ENCODE results near the gene MSH3. TPM values are rescaled to one million over a fixed set of nuclear protein-coding genes. Genes with fewer than 3 reads are reported as not detected.
A peak's percentile ranks its signal among the peaks of the same experiment; 100 is the strongest.

MSH3 gene
- total RNA-seq, 1 donor from 2014 or later, result 15.4 TPM

GRCh38 chr5:80625230-80625629, 29.2 kb upstream of the MSH3 start:
- Mint-ChIP-seq H3K27me3 (ENCODE audit: low read depth, unreplicated experiment) (no peaks in the 10 kb centered on the region), H3K36me3 (ENCODE audit: low read depth, unreplicated experiment) (peaks cover 2% of the 10 kb centered on the region), H3K4me3 (ENCODE audit: unreplicated experiment) (no peak overlapping the region), H3K4me1 (ENCODE audit: low read depth, unreplicated experiment) (peaks cover 7% of the 10 kb centered on the region), H3K9me3 (ENCODE audit: unreplicated experiment) (no peaks in the 10 kb centered on the region), H3K27ac (ENCODE audit: unreplicated experiment) (no peak overlapping the region)
- TF ChIP-seq CTCF (IDR thresholded peaks at IDR 0.05; ENCODE audit: insufficient read depth, low read depth, low read length) (no peak), EZH2 (IDR thresholded peaks at IDR 0.05; ENCODE audit: insufficient read depth, low read length) (no peak)
- Histone ChIP-seq H3K27ac (ENCODE audit: low read depth, low read length) (no peak overlapping the region), H4K20me1 (ENCODE audit: insufficient read depth, low read length) (no peaks in the 10 kb centered on the region), H3K79me2 (ENCODE audit: insufficient read depth, low read length) (no peaks in the 10 kb centered on the region), H3K27me3 (ENCODE audit: insufficient read depth, low read length) (no peaks in the 10 kb centered on the region), H3K4me3 (ENCODE audit: insufficient read depth, low read depth, low read length) (no peak overlapping the region), H2AFZ (ENCODE audit: low read depth, low read length) (no peak overlapping the region), H3K9ac (ENCODE audit: low read length) (no peak overlapping the region), H3K4me2 (ENCODE audit: low read length) (no peak overlapping the region), H3K36me3 (ENCODE audit: insufficient read depth, low read length) (no peaks in the 10 kb centered on the region), H3K9me3 (ENCODE audit: insufficient read depth, low read depth, low read length) (no peaks in the 10 kb centered on the region), H3K4me1 (ENCODE audit: insufficient read depth, low read length) (peaks cover 4% of the 10 kb centered on the region)
- FAIRE-seq (no peak), DNase-seq (ENCODE audit: low read depth) (no peak)

- no peak for TF ChIP-seq EZH2 (IDR thresholded peaks at IDR 0.05; ENCODE audit: insufficient read depth, low read length)
These were observed 25.2 kb upstream of the MSH3 start for GRCh38 chr5:80629281-80629680.

DNA sequence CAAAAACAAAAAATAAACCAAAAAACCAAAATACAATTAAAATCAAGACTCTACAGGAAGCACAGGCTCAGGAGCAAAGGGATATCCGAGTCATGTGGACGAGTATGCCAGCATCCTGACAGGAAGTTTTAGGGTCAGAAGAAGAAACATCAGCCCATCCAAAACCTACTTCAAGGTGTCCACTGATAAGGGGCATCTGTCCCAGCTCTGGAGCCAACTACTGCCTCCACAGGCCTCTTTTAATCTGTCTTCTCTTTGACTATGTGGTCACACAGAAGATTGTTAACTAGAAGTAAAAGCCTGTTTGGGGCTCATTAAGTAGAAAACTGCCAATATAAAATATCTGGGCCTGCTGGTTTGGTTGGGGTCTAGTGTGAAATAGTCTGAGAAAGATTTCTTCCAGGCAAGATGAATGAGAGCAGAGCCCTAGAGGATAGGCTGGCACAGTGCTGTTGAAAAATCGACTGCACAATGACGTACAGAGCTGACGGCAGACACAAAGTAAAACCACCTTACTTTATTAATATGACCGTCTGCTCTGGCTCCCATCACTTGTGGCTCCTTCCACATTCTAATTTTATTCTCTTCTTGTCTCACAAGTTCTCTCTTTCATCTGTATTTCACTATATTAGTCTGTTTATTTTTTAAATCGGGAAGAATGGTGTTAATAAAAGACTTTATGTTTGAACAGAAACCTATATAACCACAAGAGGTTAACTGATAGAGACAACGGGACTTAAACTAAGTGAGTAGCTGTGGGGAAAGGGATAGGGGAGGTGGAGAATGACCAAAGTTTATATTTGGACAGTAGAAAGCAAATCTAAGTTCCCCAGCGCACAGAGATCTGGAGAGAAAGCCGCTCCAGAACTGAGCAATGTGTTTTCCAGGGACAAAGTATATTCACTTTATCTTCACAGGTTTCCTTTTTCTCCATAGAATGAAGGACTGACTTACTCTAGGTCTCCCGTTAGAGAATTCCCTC, 22.9 kb upstream of the MSH3 start:
- no peaks in the 10 kb centered on the region for H3K9me3 Mint-ChIP-seq (ENCODE audit: unreplicated experiment)
- no peak overlapping the region for H3K4me2 ChIP-seq (ENCODE audit: low read length)
- no peaks in the 10 kb centered on the region for H3K4me1 ChIP-seq (ENCODE audit: insufficient read depth, low read length)
- no peaks in the 10 kb centered on the region for H3K9me3 ChIP-seq (ENCODE audit: insufficient read depth, low read depth, low read length)
- H3K27me3 Mint-ChIP-seq (ENCODE audit: low read depth, unreplicated experiment), result no peaks in the 10 kb centered on the region
- no peak overlapping the region for H3K27ac ChIP-seq (ENCODE audit: low read depth, low read length)
- TF ChIP-seq EZH2 (IDR thresholded peaks at IDR 0.05; ENCODE audit: insufficient read depth, low read length) (no peak), CTCF (IDR thresholded peaks at IDR 0.05; ENCODE audit: insufficient read depth, low read depth, low read length) (no peak)
- no peak overlapping the region for H3K4me3 ChIP-seq (ENCODE audit: insufficient read depth, low read depth, low read length)
- no peaks in the 10 kb centered on the region for H4K20me1 ChIP-seq (ENCODE audit: insufficient read depth, low read length)
- no peak overlapping the region for H2AFZ ChIP-seq (ENCODE audit: low read depth, low read length)
- no peaks in the 10 kb centered on the region for H3K79me2 ChIP-seq (ENCODE audit: insufficient read depth, low read length)
- H3K36me3 ChIP-seq (ENCODE audit: insufficient read depth, low read length), result no peaks in the 10 kb centered on the region
- H3K27ac Mint-ChIP-seq (ENCODE audit: unreplicated experiment), result peak overlapping the region; percentile 5
- no peaks in the 10 kb centered on the region for H3K27me3 ChIP-seq (ENCODE audit: insufficient read depth, low read length)
- FAIRE-seq (no peak), DNase-seq (ENCODE audit: low read depth) (no peak)
- no peak overlapping the region for H3K9ac ChIP-seq (ENCODE audit: low read length)
- H3K4me1 Mint-ChIP-seq (ENCODE audit: low read depth, unreplicated experiment), result no peaks in the 10 kb centered on the region
- no peak overlapping the region for H3K4me3 Mint-ChIP-seq (ENCODE audit: unreplicated experiment)
- H3K36me3 Mint-ChIP-seq (ENCODE audit: low read depth, unreplicated experiment), result no peaks in the 10 kb centered on the region

More at GRCh38 chr5:80629281-80629680, 25.2 kb upstream of the MSH3 start:
- H3K36me3 ChIP-seq (ENCODE audit: insufficient read depth, low read length), result no peaks in the 10 kb centered on the region
- H3K9ac ChIP-seq (ENCODE audit: low read length), result no peak overlapping the region
- no peaks in the 10 kb centered on the region for H3K4me1 ChIP-seq (ENCODE audit: insufficient read depth, low read length)
- H3K4me3 Mint-ChIP-seq (ENCODE audit: unreplicated experiment), result no peak overlapping the region
- DNase-seq (ENCODE audit: low read depth), result no peak
- H3K27me3 Mint-ChIP-seq (ENCODE audit: low read depth, unreplicated experiment), result no peaks in the 10 kb centered on the region
- no peaks in the 10 kb centered on the region for H3K9me3 ChIP-seq (ENCODE audit: insufficient read depth, low read depth, low read length)
- no peaks in the 10 kb centered on the region for H3K27me3 ChIP-seq (ENCODE audit: insufficient read depth, low read length)
- FAIRE-seq, result no peak
- no peaks in the 10 kb centered on the region for H3K9me3 Mint-ChIP-seq (ENCODE audit: unreplicated experiment)
- no peak overlapping the region for H3K4me3 ChIP-seq (ENCODE audit: insufficient read depth, low read depth, low read length)
- no peak overlapping the region for H3K4me2 ChIP-seq (ENCODE audit: low read length)
- no peak overlapping the region for H3K27ac Mint-ChIP-seq (ENCODE audit: unreplicated experiment)
- no peak overlapping the region for H2AFZ ChIP-seq (ENCODE audit: low read depth, low read length)
- H3K4me1 Mint-ChIP-seq (ENCODE audit: low read depth, unreplicated experiment), result no peaks in the 10 kb centered on the region
- H3K27ac ChIP-seq (ENCODE audit: low read depth, low read length), result no peak overlapping the region
- no peaks in the 10 kb centered on the region for H3K79me2 ChIP-seq (ENCODE audit: insufficient read depth, low read length)
- no peaks in the 10 kb centered on the region for H4K20me1 ChIP-seq (ENCODE audit: insufficient read depth, low read length)
- H3K36me3 Mint-ChIP-seq (ENCODE audit: low read depth, unreplicated experiment), result peaks cover 2% of the 10 kb centered on the region
